Fibroblast of lung (primary cell): ENCODE results near the gene CRACDL.

Source experiments
- EZH2 ChIP-seq: IDR thresholded peaks from 2 replicates; pipeline ENCODE4 v1.5.1; 2012; ENCODE audit warnings: low read length, control low read depth, mild to moderate bottlenecking; ENCODE audit errors: missing control alignments
- TF ChIP-seq, protein P1 (sequence below), 2 donors: IDR thresholded peaks in 1 of 2; conservative IDR thresholded peaks in 1 of 2; 1 replicate in 1 of 2; 2 replicates in 1 of 2; pipeline ENCODE4 v1.5.1; 2011 to 2012; ENCODE audit warnings: low read length in 2 of 2, control low read depth in 1 of 2, inconsistent platforms in 1 of 2, low read depth in 1 of 2, mild to moderate bottlenecking in 1 of 2

DNA sequence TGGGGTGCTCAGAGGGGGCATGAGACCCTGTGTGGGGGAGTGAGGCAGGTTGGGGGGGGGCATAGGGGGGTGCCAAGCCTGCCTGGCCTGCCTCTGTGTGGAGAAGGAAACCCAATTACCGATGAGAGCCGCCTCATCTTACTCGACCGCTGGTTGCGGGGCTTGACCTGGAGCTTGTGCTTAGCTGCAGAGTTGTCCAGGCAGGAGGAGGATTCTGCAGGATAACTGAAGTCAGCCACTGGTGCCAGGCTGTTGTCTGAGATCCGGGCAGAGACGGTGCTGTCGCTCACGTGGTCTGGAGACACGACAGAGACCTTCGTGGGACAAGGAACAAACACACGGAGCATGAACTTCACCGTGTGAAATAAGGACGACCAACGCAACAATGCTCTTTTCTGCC lies 109.2 kb downstream of the CRACDL start:
- TF ChIP-seq, protein P1, sequence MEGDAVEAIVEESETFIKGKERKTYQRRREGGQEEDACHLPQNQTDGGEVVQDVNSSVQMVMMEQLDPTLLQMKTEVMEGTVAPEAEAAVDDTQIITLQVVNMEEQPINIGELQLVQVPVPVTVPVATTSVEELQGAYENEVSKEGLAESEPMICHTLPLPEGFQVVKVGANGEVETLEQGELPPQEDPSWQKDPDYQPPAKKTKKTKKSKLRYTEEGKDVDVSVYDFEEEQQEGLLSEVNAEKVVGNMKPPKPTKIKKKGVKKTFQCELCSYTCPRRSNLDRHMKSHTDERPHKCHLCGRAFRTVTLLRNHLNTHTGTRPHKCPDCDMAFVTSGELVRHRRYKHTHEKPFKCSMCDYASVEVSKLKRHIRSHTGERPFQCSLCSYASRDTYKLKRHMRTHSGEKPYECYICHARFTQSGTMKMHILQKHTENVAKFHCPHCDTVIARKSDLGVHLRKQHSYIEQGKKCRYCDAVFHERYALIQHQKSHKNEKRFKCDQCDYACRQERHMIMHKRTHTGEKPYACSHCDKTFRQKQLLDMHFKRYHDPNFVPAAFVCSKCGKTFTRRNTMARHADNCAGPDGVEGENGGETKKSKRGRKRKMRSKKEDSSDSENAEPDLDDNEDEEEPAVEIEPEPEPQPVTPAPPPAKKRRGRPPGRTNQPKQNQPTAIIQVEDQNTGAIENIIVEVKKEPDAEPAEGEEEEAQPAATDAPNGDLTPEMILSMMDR (conservative IDR thresholded peaks at IDR 0.05 in 1 of 2, IDR thresholded peaks at IDR 0.05 in 1 of 2; ENCODE audit: low read depth in 1 of 2, low read length in 2 of 2) = no peak
- TF ChIP-seq EZH2 = no peak
